Measurements from ENCODE around the gene DEPDC5.

DEPDC5 gene

GRCh38 chr22:31821572-31821971 lies 67.8 kb downstream of the DEPDC5 start:
- ChIA-PET CTCF (no interaction called here), POLR2A (no interaction called here)
- no peak for TF ChIP-seq HDGF (IDR thresholded peaks at IDR 0.05; ENCODE audit: borderline replicate concordance)
- no peak for TF ChIP-seq NFRKB (IDR thresholded peaks at IDR 0.05)
- TF ChIP-seq SP1 (IDR thresholded peaks at IDR 0.05), result no peak
- no peak for TF ChIP-seq ELF4 (IDR thresholded peaks at IDR 0.05)
- TF ChIP-seq FOXM1 (IDR thresholded peaks at IDR 0.05; ENCODE audit: borderline replicate concordance), result no peak
- TF ChIP-seq LEF1 (IDR thresholded peaks at IDR 0.05; ENCODE audit: borderline replicate concordance), result no peak
- no peak for TF ChIP-seq ARNT (IDR thresholded peaks at IDR 0.05)
- no peak for TF ChIP-seq BHLHE40 (IDR thresholded peaks at IDR 0.05; ENCODE audit: borderline replicate concordance)
- no peak for DNase-seq (ENCODE audit: extremely low spot score)

- POLR2A ChIA-PET, result no interaction called here
- no peak for DNase-seq (ENCODE audit: extremely low spot score)
- TF ChIP-seq CTBP1 (IDR thresholded peaks at IDR 0.05; ENCODE audit: borderline replicate concordance), result no peak
- no peak for TF ChIP-seq FOXM1 (IDR thresholded peaks at IDR 0.05; ENCODE audit: borderline replicate concordance)
- TF ChIP-seq L3MBTL2 (conservative IDR thresholded peaks at IDR 0.05), result no peak
- no peak for TF ChIP-seq ZNF384 (IDR thresholded peaks at IDR 0.05)
- no peak for TF ChIP-seq FOXK2 (IDR thresholded peaks at IDR 0.05)
- TF ChIP-seq SUZ12 (IDR thresholded peaks at IDR 0.05), result no peak
- no peak for TF ChIP-seq HDGF (IDR thresholded peaks at IDR 0.05; ENCODE audit: borderline replicate concordance)
- TF ChIP-seq ARNT (IDR thresholded peaks at IDR 0.05), result no peak
- no peak for TF ChIP-seq BHLHE40 (IDR thresholded peaks at IDR 0.05; ENCODE audit: borderline replicate concordance)
- TF ChIP-seq PKNOX1 (IDR thresholded peaks at IDR 0.05), result no peak
- no peak for TF ChIP-seq ELF4 (IDR thresholded peaks at IDR 0.05)
- no peak for TF ChIP-seq LEF1 (IDR thresholded peaks at IDR 0.05; ENCODE audit: borderline replicate concordance)
- no peak for TF ChIP-seq SP1 (IDR thresholded peaks at IDR 0.05)
- no peak for TF ChIP-seq FOXA1 (IDR thresholded peaks at IDR 0.05)
- CTCF ChIA-PET, result no interaction called here
These were observed 68.7 kb downstream of the DEPDC5 start for GRCh38 chr22:31822523-31822922.

- CTCF ChIA-PET, result no interaction called here
- POLR2A ChIA-PET, result no interaction called here
- DNase-seq (ENCODE audit: extremely low spot score), result no peak
- TF ChIP-seq BHLHE40 (IDR thresholded peaks at IDR 0.05; ENCODE audit: borderline replicate concordance), result no peak
- no peak for TF ChIP-seq LEF1 (IDR thresholded peaks at IDR 0.05; ENCODE audit: borderline replicate concordance)
- TF ChIP-seq L3MBTL2 (conservative IDR thresholded peaks at IDR 0.05), result no peak
- no peak for TF ChIP-seq ARNT (IDR thresholded peaks at IDR 0.05)
- no peak for TF ChIP-seq HDGF (IDR thresholded peaks at IDR 0.05; ENCODE audit: borderline replicate concordance)
- TF ChIP-seq TARDBP (IDR thresholded peaks at IDR 0.05), result no peak
- TF ChIP-seq FOXM1 (IDR thresholded peaks at IDR 0.05; ENCODE audit: borderline replicate concordance), result no peak
- no peak for TF ChIP-seq FOXK2 (IDR thresholded peaks at IDR 0.05)
- TF ChIP-seq SUZ12 (IDR thresholded peaks at IDR 0.05), result no peak
- TF ChIP-seq CTBP1 (IDR thresholded peaks at IDR 0.05; ENCODE audit: borderline replicate concordance), result no peak
- TF ChIP-seq NFRKB (IDR thresholded peaks at IDR 0.05), result no peak
- no peak for TF ChIP-seq PKNOX1 (IDR thresholded peaks at IDR 0.05)
- no peak for TF ChIP-seq SP1 (IDR thresholded peaks at IDR 0.05)
- no peak for TF ChIP-seq ZNF384 (IDR thresholded peaks at IDR 0.05)
- no peak for TF ChIP-seq ELF4 (IDR thresholded peaks at IDR 0.05)
- TF ChIP-seq FOXA1 (IDR thresholded peaks at IDR 0.05), result no peak
These were observed 71.7 kb downstream of the DEPDC5 start for GRCh38 chr22:31825513-31825912.

GRCh38 chr22:31826443-31826842 lies 72.6 kb downstream of the DEPDC5 start:
- ChIA-PET POLR2A (no interaction called here), CTCF (no interaction called here)
- no peak for TF ChIP-seq ARNT (IDR thresholded peaks at IDR 0.05)
- no peak for TF ChIP-seq SP1 (IDR thresholded peaks at IDR 0.05)
- no peak for TF ChIP-seq LEF1 (IDR thresholded peaks at IDR 0.05; ENCODE audit: borderline replicate concordance)
- no peak for TF ChIP-seq FOXM1 (IDR thresholded peaks at IDR 0.05; ENCODE audit: borderline replicate concordance)
- no peak for TF ChIP-seq ELF4 (IDR thresholded peaks at IDR 0.05)
- no peak for TF ChIP-seq PKNOX1 (IDR thresholded peaks at IDR 0.05)
- TF ChIP-seq TARDBP (IDR thresholded peaks at IDR 0.05), result no peak
- TF ChIP-seq FOXA1 (IDR thresholded peaks at IDR 0.05), result no peak
- TF ChIP-seq BHLHE40 (IDR thresholded peaks at IDR 0.05; ENCODE audit: borderline replicate concordance), result no peak
- no peak for TF ChIP-seq FOXK2 (IDR thresholded peaks at IDR 0.05)
- TF ChIP-seq CTBP1 (IDR thresholded peaks at IDR 0.05; ENCODE audit: borderline replicate concordance), result no peak
- TF ChIP-seq HDGF (IDR thresholded peaks at IDR 0.05; ENCODE audit: borderline replicate concordance), result no peak
- TF ChIP-seq L3MBTL2 (conservative IDR thresholded peaks at IDR 0.05), result no peak
- no peak for TF ChIP-seq ZNF384 (IDR thresholded peaks at IDR 0.05)
- TF ChIP-seq NFRKB (IDR thresholded peaks at IDR 0.05), result no peak
- no peak for DNase-seq (ENCODE audit: extremely low spot score)

GRCh38 chr22:31828739-31829138 lies 74.9 kb downstream of the DEPDC5 start:
- ChIA-PET POLR2A (no interaction called here), CTCF (no interaction called here)
- DNase-seq (ENCODE audit: extremely low spot score), result no peak
- TF ChIP-seq PKNOX1 (IDR thresholded peaks at IDR 0.05) (no peak), LEF1 (IDR thresholded peaks at IDR 0.05; ENCODE audit: borderline replicate concordance) (no peak), FOXM1 (IDR thresholded peaks at IDR 0.05; ENCODE audit: borderline replicate concordance) (no peak), ELF4 (IDR thresholded peaks at IDR 0.05) (no peak), L3MBTL2 (conservative IDR thresholded peaks at IDR 0.05) (no peak), ARNT (IDR thresholded peaks at IDR 0.05) (no peak), NFRKB (IDR thresholded peaks at IDR 0.05) (no peak), CTBP1 (IDR thresholded peaks at IDR 0.05; ENCODE audit: borderline replicate concordance) (no peak), HDGF (IDR thresholded peaks at IDR 0.05; ENCODE audit: borderline replicate concordance) (no peak), BHLHE40 (IDR thresholded peaks at IDR 0.05; ENCODE audit: borderline replicate concordance) (no peak), SP1 (IDR thresholded peaks at IDR 0.05) (no peak), ZNF384 (IDR thresholded peaks at IDR 0.05) (no peak), FOXA1 (IDR thresholded peaks at IDR 0.05) (no peak), TARDBP (IDR thresholded peaks at IDR 0.05) (no peak), SUZ12 (IDR thresholded peaks at IDR 0.05) (no peak), FOXK2 (IDR thresholded peaks at IDR 0.05) (no peak)

Data from HEK293T (cell line).